ENCODE results near the gene PMEPA1. TPM values are rescaled to one million over a fixed set of nuclear protein-coding genes. Genes with fewer than 3 reads are reported as not detected.

PMEPA1 gene
- total RNA-seq, 1 donor from 2014 or later, result 49.4 TPM

DNA sequence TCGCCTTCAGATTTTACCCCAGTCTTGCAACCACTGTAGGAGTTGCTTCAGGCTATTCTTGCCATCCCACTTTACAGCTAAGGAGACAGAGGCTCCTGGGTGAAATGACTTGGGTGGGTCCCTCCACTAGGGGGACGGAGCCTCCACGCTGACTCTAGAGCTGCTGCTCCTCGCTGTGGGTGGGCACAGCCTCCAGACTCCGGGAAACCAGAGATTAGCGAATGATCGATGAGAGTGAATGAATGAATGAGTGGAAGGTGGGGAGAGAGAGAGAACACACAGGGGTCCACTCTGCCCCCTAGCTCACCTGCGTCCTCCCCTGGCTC is 100.0 kb downstream of the PMEPA1 start:
- no peak for FAIRE-seq
- no peak for TF ChIP-seq EZH2 (IDR thresholded peaks at IDR 0.05; ENCODE audit: insufficient read depth, low read length)
- TF ChIP-seq, protein P1, sequence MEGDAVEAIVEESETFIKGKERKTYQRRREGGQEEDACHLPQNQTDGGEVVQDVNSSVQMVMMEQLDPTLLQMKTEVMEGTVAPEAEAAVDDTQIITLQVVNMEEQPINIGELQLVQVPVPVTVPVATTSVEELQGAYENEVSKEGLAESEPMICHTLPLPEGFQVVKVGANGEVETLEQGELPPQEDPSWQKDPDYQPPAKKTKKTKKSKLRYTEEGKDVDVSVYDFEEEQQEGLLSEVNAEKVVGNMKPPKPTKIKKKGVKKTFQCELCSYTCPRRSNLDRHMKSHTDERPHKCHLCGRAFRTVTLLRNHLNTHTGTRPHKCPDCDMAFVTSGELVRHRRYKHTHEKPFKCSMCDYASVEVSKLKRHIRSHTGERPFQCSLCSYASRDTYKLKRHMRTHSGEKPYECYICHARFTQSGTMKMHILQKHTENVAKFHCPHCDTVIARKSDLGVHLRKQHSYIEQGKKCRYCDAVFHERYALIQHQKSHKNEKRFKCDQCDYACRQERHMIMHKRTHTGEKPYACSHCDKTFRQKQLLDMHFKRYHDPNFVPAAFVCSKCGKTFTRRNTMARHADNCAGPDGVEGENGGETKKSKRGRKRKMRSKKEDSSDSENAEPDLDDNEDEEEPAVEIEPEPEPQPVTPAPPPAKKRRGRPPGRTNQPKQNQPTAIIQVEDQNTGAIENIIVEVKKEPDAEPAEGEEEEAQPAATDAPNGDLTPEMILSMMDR (IDR thresholded peaks at IDR 0.05; ENCODE audit: insufficient read depth, low read depth, low read length), result peak; percentile 10
- Histone ChIP-seq H3K79me2 (ENCODE audit: insufficient read depth, low read length) (no peaks in the 10 kb centered on the region), H3K4me3 (ENCODE audit: insufficient read depth, low read depth, low read length) (no peak overlapping the region), H3K9ac (ENCODE audit: low read length) (no peak overlapping the region), H3K27ac (ENCODE audit: low read depth, low read length) (no peak overlapping the region), H3K4me1 (ENCODE audit: insufficient read depth, low read length) (no peaks in the 10 kb centered on the region), H3K36me3 (ENCODE audit: insufficient read depth, low read length) (no peaks in the 10 kb centered on the region), H3K9me3 (ENCODE audit: insufficient read depth, low read depth, low read length) (no peaks in the 10 kb centered on the region), H3K4me2 (ENCODE audit: low read length) (no peak overlapping the region), H2AFZ (ENCODE audit: low read depth, low read length) (no peak overlapping the region), H3K27me3 (ENCODE audit: insufficient read depth, low read length) (peaks cover 17% of the 10 kb centered on the region), H4K20me1 (ENCODE audit: insufficient read depth, low read length) (no peaks in the 10 kb centered on the region)
- no peak overlapping the region for H3K4me3 Mint-ChIP-seq (ENCODE audit: unreplicated experiment)
- DNase-seq (ENCODE audit: low read depth), result no peak
- no peaks in the 10 kb centered on the region for H3K9me3 Mint-ChIP-seq (ENCODE audit: unreplicated experiment)
- no peaks in the 10 kb centered on the region for H3K36me3 Mint-ChIP-seq (ENCODE audit: low read depth, unreplicated experiment)
- no peaks in the 10 kb centered on the region for H3K4me1 Mint-ChIP-seq (ENCODE audit: low read depth, unreplicated experiment)
- peaks cover 51% of the 10 kb centered on the region for H3K27me3 Mint-ChIP-seq (ENCODE audit: low read depth, unreplicated experiment)
- H3K27ac Mint-ChIP-seq (ENCODE audit: unreplicated experiment), result no peak overlapping the region

DNA sequence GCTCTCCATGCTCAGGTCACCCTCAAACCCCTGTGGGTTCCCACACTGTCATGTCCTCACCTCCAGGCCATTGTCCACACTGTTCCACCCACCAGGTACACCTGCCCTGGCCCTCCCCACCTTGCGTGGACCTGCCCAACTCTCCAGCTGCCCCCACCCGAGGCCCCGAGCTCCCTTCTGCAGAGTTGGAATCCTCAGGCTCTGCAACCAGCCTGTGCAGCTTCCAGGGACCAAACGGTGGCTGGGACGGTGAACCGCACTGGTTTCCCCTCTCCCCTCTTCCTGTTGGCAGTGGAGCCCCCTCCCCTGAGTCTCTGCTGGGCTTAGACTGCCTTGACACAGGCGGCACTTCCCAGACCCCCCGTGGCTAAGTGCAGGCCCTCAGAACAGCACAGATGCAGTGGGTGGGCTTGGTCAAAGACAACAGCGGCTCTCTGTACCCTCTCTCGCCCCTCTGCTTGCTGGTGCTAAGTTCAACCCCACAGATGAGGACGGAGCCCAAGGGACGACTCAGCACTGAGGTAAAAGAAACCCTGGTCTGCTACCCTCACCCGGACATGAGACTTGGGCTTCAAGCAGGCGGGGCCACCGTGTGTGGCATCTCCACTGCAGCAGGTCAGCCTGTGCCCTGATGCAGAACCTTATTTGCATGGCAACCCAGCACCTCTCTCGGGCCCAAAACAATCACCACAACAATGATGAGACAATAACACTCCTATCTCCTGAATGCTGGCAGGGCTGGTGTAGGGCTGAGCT is 100.6 kb downstream of the PMEPA1 start:
- H3K4me3 Mint-ChIP-seq (ENCODE audit: unreplicated experiment), result no peak overlapping the region
- H3K27me3 Mint-ChIP-seq (ENCODE audit: low read depth, unreplicated experiment), result peaks cover 53% of the 10 kb centered on the region
- no peak overlapping the region for H3K27ac ChIP-seq (ENCODE audit: low read depth, low read length)
- H3K9me3 ChIP-seq (ENCODE audit: insufficient read depth, low read depth, low read length), result no peaks in the 10 kb centered on the region
- no peak overlapping the region for H3K4me2 ChIP-seq (ENCODE audit: low read length)
- H4K20me1 ChIP-seq (ENCODE audit: insufficient read depth, low read length), result no peaks in the 10 kb centered on the region
- no peak for TF ChIP-seq EZH2 (IDR thresholded peaks at IDR 0.05; ENCODE audit: insufficient read depth, low read length)
- TF ChIP-seq, protein P1 (IDR thresholded peaks at IDR 0.05; ENCODE audit: insufficient read depth, low read depth, low read length), result no peak
- DNase-seq (ENCODE audit: low read depth), result no peak
- peaks cover 17% of the 10 kb centered on the region for H3K27me3 ChIP-seq (ENCODE audit: insufficient read depth, low read length)
- H3K9me3 Mint-ChIP-seq (ENCODE audit: unreplicated experiment), result no peaks in the 10 kb centered on the region
- no peak overlapping the region for H3K27ac Mint-ChIP-seq (ENCODE audit: unreplicated experiment)
- no peak overlapping the region for H3K4me3 ChIP-seq (ENCODE audit: insufficient read depth, low read depth, low read length)
- H3K79me2 ChIP-seq (ENCODE audit: insufficient read depth, low read length), result no peaks in the 10 kb centered on the region
- FAIRE-seq, result no peak
- no peaks in the 10 kb centered on the region for H3K36me3 Mint-ChIP-seq (ENCODE audit: low read depth, unreplicated experiment)
- H3K36me3 ChIP-seq (ENCODE audit: insufficient read depth, low read length), result no peaks in the 10 kb centered on the region
- no peaks in the 10 kb centered on the region for H3K4me1 Mint-ChIP-seq (ENCODE audit: low read depth, unreplicated experiment)
- H2AFZ ChIP-seq (ENCODE audit: low read depth, low read length), result no peak overlapping the region
- H3K9ac ChIP-seq (ENCODE audit: low read length), result no peak overlapping the region
- H3K4me1 ChIP-seq (ENCODE audit: insufficient read depth, low read length), result no peaks in the 10 kb centered on the region

DNA sequence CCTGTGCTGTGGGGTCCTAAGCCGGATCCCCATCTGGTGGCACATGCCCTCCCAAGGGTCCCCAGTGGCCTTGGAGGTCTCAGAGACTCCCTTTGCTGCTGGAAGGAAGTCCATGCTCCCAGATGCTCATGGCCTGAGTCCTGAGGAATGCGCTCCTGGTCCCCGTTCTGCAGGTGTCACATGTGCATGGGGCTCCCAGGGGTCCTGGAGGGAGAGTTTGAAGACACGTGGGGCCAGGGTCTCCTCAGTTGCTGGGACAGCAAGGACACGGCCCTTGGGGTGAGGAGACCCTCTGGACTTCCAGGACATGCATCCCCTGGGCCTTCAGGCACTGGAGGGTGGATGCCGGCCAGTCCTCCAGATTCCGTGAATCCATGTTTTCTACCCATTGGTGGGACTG is 101.3 kb downstream of the PMEPA1 start:
- no peaks in the 10 kb centered on the region for H3K4me1 ChIP-seq (ENCODE audit: insufficient read depth, low read length)

More for the DNA sequence above, 101.3 kb downstream of the PMEPA1 start:
- Histone ChIP-seq H3K36me3 (ENCODE audit: insufficient read depth, low read length) (no peaks in the 10 kb centered on the region), H3K27ac (ENCODE audit: low read depth, low read length) (no peak overlapping the region), H3K9ac (ENCODE audit: low read length) (no peak overlapping the region), H3K79me2 (ENCODE audit: insufficient read depth, low read length) (no peaks in the 10 kb centered on the region), H4K20me1 (ENCODE audit: insufficient read depth, low read length) (no peaks in the 10 kb centered on the region), H3K4me3 (ENCODE audit: insufficient read depth, low read depth, low read length) (no peak overlapping the region), H2AFZ (ENCODE audit: low read depth, low read length) (no peak overlapping the region), H3K4me2 (ENCODE audit: low read length) (no peak overlapping the region), H3K27me3 (ENCODE audit: insufficient read depth, low read length) (peaks cover 17% of the 10 kb centered on the region), H3K9me3 (ENCODE audit: insufficient read depth, low read depth, low read length) (no peaks in the 10 kb centered on the region)
- no peak overlapping the region for H3K4me3 Mint-ChIP-seq (ENCODE audit: unreplicated experiment)
- no peaks in the 10 kb centered on the region for H3K4me1 Mint-ChIP-seq (ENCODE audit: low read depth, unreplicated experiment)
- DNase-seq (ENCODE audit: low read depth) (no peak), FAIRE-seq (no peak)
- peaks cover 53% of the 10 kb centered on the region for H3K27me3 Mint-ChIP-seq (ENCODE audit: low read depth, unreplicated experiment)
- no peaks in the 10 kb centered on the region for H3K9me3 Mint-ChIP-seq (ENCODE audit: unreplicated experiment)
- H3K36me3 Mint-ChIP-seq (ENCODE audit: low read depth, unreplicated experiment), result no peaks in the 10 kb centered on the region
- H3K27ac Mint-ChIP-seq (ENCODE audit: unreplicated experiment), result no peak overlapping the region
- TF ChIP-seq EZH2 (IDR thresholded peaks at IDR 0.05; ENCODE audit: insufficient read depth, low read length), result no peak
- TF ChIP-seq, protein P1 (IDR thresholded peaks at IDR 0.05; ENCODE audit: insufficient read depth, low read depth, low read length), result no peak
